IgD-negative memory B cell (primary cell): ENCODE results near the gene STK10. TPM values are rescaled to one million over a fixed set of nuclear protein-coding genes. Genes with fewer than 3 reads are reported as not detected.

Source experiments
- H3K27ac Mint-ChIP-seq, 3 donors: one replicate each; pipeline ENCODE4 v1.8.0; 2020 to 2022; ENCODE audit warnings: mild to moderate bottlenecking in 3 of 3, mixed read lengths in 3 of 3, moderate library complexity in 1 of 3
- H3K27me3 Mint-ChIP-seq: one replicate; pipeline ENCODE4 v1.8.0; 2021; ENCODE audit warnings: mixed read lengths
- H3K36me3 Mint-ChIP-seq: one replicate; pipeline ENCODE4 v1.8.0; 2020; ENCODE audit warnings: mild to moderate bottlenecking, mixed read lengths
- H3K4me1 Mint-ChIP-seq, 3 donors: one replicate each; pipeline ENCODE4 v1.8.0; 2020 to 2022; ENCODE audit warnings: mixed read lengths in 3 of 3, mild to moderate bottlenecking in 1 of 3
- H3K4me3 Mint-ChIP-seq, 4 donors: one replicate each; pipeline ENCODE4 v1.8.0; 2020 to 2022; ENCODE audit warnings: mild to moderate bottlenecking in 4 of 4, mixed read lengths in 4 of 4, moderate library complexity in 3 of 4
- H3K9me3 Mint-ChIP-seq, 3 donors: one replicate each; pipeline ENCODE4 v1.8.0; 2020 to 2021; ENCODE audit warnings: mixed read lengths in 3 of 3, mild to moderate bottlenecking in 1 of 3
- polyA plus RNA-seq: library from polyadenylated mRNA; unstranded; fragments of 300-500 nt; fragmentation: Illumina TruSeq; gene quantifications from one replicate; pipeline ENCODE4 v1.2.3, GENCODE V29; 2021

Gene STK10
- polyA plus RNA-seq, 1 donor from 2014 or later, result 87.9 TPM

DNA sequence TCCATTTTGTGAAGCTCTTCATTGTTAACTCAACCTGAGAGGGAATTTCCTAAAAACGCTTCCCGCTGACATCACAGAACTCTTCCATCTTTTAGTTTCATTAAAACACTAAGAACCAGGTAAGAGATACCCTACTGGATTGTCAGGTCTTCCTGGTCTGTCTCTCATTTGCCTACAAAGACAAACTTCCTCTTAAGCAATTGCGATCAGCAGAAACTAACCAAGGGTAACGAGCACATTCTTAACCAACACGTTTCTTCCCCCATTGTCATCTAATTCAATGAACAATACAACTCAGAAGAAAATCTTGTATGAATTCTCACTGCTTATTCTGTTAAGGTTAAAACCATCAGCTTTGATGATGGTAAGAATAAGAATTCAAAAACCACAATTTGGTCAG is 188.1 kb downstream of the STK10 start:
- no peaks in the 10 kb centered on the region for H3K9me3 Mint-ChIP-seq
- peaks cover 53 to 73% (median 61%) of the 10 kb centered on the region in 3 donors for H3K4me1 Mint-ChIP-seq
- H3K27ac Mint-ChIP-seq, result peak overlapping the region; percentile 48 to 95 (median 90)
- no peaks in the 10 kb centered on the region for H3K27me3 Mint-ChIP-seq
- H3K4me3 Mint-ChIP-seq, result peak overlapping the region; percentile 41 to 93 (median 70)
- peaks cover 10% of the 10 kb centered on the region for H3K36me3 Mint-ChIP-seq

DNA sequence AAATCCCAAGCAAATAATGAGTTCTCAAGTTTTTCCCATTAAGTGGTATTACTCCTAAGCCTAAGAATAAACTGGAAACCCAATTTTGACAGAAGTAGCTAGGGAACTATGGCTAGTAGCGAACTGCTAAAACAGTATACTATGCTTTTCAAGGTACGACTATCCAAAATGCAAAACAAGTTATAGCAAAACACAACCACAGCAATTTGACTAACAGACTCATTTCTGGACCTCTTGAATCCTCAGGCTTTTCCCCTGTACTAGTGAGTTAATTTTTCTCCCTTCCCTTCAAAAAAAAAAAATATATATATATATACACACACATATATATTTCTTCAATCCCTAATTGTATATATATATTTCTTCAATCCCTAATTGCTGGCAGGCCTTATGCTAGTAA is 188.9 kb downstream of the STK10 start:
- Mint-ChIP-seq H3K36me3 (peaks cover 10% of the 10 kb centered on the region), H3K4me1 (peaks cover 56 to 71% (median 61%) of the 10 kb centered on the region in 3 donors), H3K27ac (peak overlapping the region; percentile 48 to 95 (median 57)), H3K27me3 (no peaks in the 10 kb centered on the region), H3K4me3 (peak overlapping the region in 1 of 4 donors; percentile 93), H3K9me3 (no peaks in the 10 kb centered on the region)

DNA sequence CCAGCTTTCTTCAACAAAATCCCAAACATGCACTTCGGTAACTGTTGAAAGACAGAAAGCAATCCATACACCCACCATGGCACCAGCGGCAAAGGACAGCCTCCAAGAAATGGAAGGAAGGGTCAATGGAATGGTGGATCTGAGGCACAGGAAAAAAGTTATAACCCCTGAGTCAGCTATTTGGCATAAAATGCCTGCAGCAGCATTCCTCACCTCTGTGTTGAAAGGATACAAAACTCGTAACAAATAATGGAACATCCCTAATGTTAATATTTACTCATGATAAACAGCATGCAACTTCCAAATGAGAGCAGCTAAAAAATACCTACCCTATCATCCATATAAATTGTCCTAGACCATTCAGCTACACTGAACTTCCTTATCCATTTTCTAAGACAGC is 191.0 kb downstream of the STK10 start:
- H3K27ac Mint-ChIP-seq, result no peak overlapping the region
- peaks cover 17% of the 10 kb centered on the region for H3K36me3 Mint-ChIP-seq
- H3K4me3 Mint-ChIP-seq, result no peak overlapping the region
- H3K9me3 Mint-ChIP-seq, result no peaks in the 10 kb centered on the region
- H3K27me3 Mint-ChIP-seq, result no peaks in the 10 kb centered on the region
- peaks cover 56 to 62% (median 61%) of the 10 kb centered on the region in 3 donors for H3K4me1 Mint-ChIP-seq

DNA sequence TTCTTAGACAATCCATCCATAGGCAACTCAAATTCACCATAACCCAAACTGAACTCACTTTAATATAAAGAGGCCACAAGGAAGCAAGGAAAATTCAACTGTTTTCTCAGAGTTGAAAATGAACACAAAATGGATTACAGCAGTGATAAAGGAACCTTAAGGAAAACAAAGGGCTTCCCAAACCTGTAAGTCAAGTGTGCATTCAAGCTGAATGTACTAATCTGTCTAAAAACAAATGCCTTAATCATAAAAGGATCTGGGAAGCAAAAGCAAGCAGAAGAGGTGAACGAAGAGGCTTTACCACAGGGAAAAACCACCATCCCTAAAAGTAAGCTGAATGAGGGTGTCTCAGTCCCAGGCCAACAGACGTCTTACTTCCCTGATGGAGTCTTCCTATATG is 195.2 kb downstream of the STK10 start:
- Mint-ChIP-seq H3K36me3 (peaks cover 23% of the 10 kb centered on the region), H3K4me3 (peak overlapping the region in 1 of 4 donors; percentile 70), H3K4me1 (peaks cover 41 to 59% (median 48%) of the 10 kb centered on the region in 3 donors), H3K27me3 (no peaks in the 10 kb centered on the region), H3K9me3 (no peaks in the 10 kb centered on the region), H3K27ac (no peak overlapping the region)

DNA sequence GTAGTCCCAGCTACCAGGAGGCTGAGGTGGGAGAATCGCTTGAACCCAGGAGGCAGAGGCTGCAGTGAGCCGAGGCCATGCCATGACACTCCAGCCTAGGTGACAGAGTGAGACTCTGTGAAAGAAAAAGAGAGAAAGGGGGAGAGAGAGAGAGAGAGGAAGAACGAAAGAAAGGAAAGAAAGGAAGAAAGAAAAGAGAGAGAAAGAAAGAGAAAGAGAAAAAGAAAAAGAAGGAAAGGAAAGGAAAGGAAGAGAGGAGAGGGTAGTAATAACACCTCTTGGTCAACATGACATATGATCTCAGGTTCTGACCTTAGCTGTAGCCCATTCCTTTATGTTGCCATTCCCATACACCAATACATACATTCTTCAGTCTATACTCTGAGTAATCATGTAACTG is 195.7 kb downstream of the STK10 start:
- Mint-ChIP-seq H3K9me3 (no peaks in the 10 kb centered on the region), H3K4me3 (peak overlapping the region in 1 of 4 donors; percentile 76), H3K27ac (no peak overlapping the region), H3K4me1 (peaks cover 41 to 56% (median 45%) of the 10 kb centered on the region in 3 donors), H3K36me3 (peaks cover 23% of the 10 kb centered on the region), H3K27me3 (no peaks in the 10 kb centered on the region)

Other genes starting within 250 kb of the STK10 start
- gene FBXW11, start 181.6 kb downstream of the STK10 start, polyA plus RNA-seq, result 31.0 TPM
- not detected for gene EFCAB9, start 5.9 kb upstream of the STK10 start, polyA plus RNA-seq
- gene UBTD2, start 95.5 kb upstream of the STK10 start, polyA plus RNA-seq, result 3.1 TPM